H1 (cell line): ENCODE measurements around the gene LPXN.

ENCODE experiments used
- ATF2 ChIP-seq: IDR thresholded peaks from 2 replicates; pipeline ENCODE4 v1.6.1; 2012; ENCODE audit warnings: low read length, inconsistent platforms
- BRCA1 ChIP-seq: IDR thresholded peaks from 2 replicates; pipeline ENCODE4 v1.6.1; 2012; ENCODE audit warnings: low read depth, low read length, improper control_type of control experiment
- CEBPB ChIP-seq: IDR thresholded peaks from 2 replicates; pipeline ENCODE4 v1.6.1; 2012; ENCODE audit warnings: low read depth, low read length
- CHD2 ChIP-seq: IDR thresholded peaks from 2 replicates; pipeline ENCODE4 v1.6.1; 2012; ENCODE audit warnings: low read length, improper control_type of control experiment
- CREB1 ChIP-seq: IDR thresholded peaks from 2 replicates; pipeline ENCODE4 v1.6.1; 2012; ENCODE audit warnings: inconsistent platforms
- CTCF ChIP-seq, 3 experiments: IDR thresholded peaks; 1 replicate in 2 of 3; 2 replicates in 1 of 3; pipeline versions ENCODE4 v1.5.1 to v1.6.1; 2011; ENCODE audit warnings: low read length in 3 of 3, mild to moderate bottlenecking in 3 of 3, inconsistent platforms in 2 of 3, low read depth in 1 of 3, moderate library complexity in 1 of 3; ENCODE audit not compliant: insufficient read depth in 1 of 3; ENCODE audit errors: control extremely low read depth in 1 of 3
- EZH2 ChIP-seq: fragments of 200-600 bp; sonication (generic); IDR thresholded peaks from 2 replicates; pipeline ENCODE4 v1.7.1; 2012; ENCODE audit warnings: low read depth, mild to moderate bottlenecking, moderate library complexity, low read length, inconsistent platforms; ENCODE audit not compliant: severe bottlenecking
- MAX ChIP-seq: IDR thresholded peaks from 2 replicates; pipeline ENCODE4 v1.6.1; 2012; ENCODE audit warnings: inconsistent platforms
- PHF8 ChIP-seq: fragments of 200-600 bp; sonication (generic); conservative IDR thresholded peaks from 2 replicates; pipeline ENCODE4 v1.7.1; 2012; ENCODE audit warnings: low read depth, mild to moderate bottlenecking, inconsistent platforms, low read length, moderate library complexity
- POLR2A ChIP-seq, 2 experiments: IDR thresholded peaks; 1 replicate in 1 of 2; 2 replicates in 1 of 2; pipeline ENCODE4 v1.6.1; 2011; ENCODE audit warnings: low read depth in 2 of 2, low read length in 2 of 2, mild to moderate bottlenecking in 2 of 2; ENCODE audit errors: control extremely low read depth in 1 of 2
- POLR2AphosphoS5 ChIP-seq: IDR thresholded peaks from 2 replicates; pipeline ENCODE4 v1.6.1; 2011; ENCODE audit warnings: low read depth, low read length
- RBBP5 ChIP-seq: IDR thresholded peaks from 2 replicates; pipeline ENCODE4 v1.7.1; 2012; ENCODE audit warnings: low read depth, mild to moderate bottlenecking, inconsistent platforms, low read length, moderate library complexity, borderline replicate concordance
- RFX5 ChIP-seq: IDR thresholded peaks from 2 replicates; pipeline ENCODE4 v1.6.1; 2011; ENCODE audit warnings: low read depth, low read length, improper control_type of control experiment, borderline replicate concordance
- SIN3A ChIP-seq, 2 experiments: IDR thresholded peaks in 1 of 2; conservative IDR thresholded peaks in 1 of 2; 2 replicates each; pipeline ENCODE4 v1.6.1; 2011 to 2012; ENCODE audit warnings: low read length in 2 of 2, improper control_type of control experiment in 1 of 2, low read depth in 1 of 2, mild to moderate bottlenecking in 1 of 2

- no peak for TF ChIP-seq RFX5
- no peak for TF ChIP-seq POLR2AphosphoS5
- TF ChIP-seq EZH2 = no peak
- TF ChIP-seq CTCF (IDR thresholded peaks at IDR 0.05; ENCODE audit: control extremely low read depth in 1 of 3, insufficient read depth in 1 of 3, low read depth in 1 of 3, low read length in 3 of 3) = no peak
- no peak for TF ChIP-seq CEBPB
- no peak for TF ChIP-seq SIN3A (conservative IDR thresholded peaks at IDR 0.05 in 1 of 2, IDR thresholded peaks at IDR 0.05 in 1 of 2; ENCODE audit: low read depth in 1 of 2, low read length in 2 of 2)
- no peak for TF ChIP-seq POLR2A (IDR thresholded peaks at IDR 0.05; ENCODE audit: control extremely low read depth in 1 of 2, low read depth in 2 of 2, low read length in 2 of 2)
- no peak for TF ChIP-seq CREB1
- TF ChIP-seq BRCA1 = no peak
- TF ChIP-seq CHD2 = no peak
- no peak for TF ChIP-seq PHF8
- no peak for TF ChIP-seq MAX
- TF ChIP-seq RBBP5 = no peak
- no peak for TF ChIP-seq ATF2
Measured at GRCh38 chr11:58530236-58530635, 45.4 kb downstream of the LPXN start.
